Peyer's patch (tissue), 4 donors: ENCODE data around the gene VTCN1.

Experiments used
- CTCF ChIP-seq, 6 experiments: fragments of 450-650 bp in 4 of 6; fragments of 200-600 bp in 2 of 6; sonication (generic) in 1 of 6; IDR thresholded peaks; one replicate each; pipeline ENCODE4 v1.5.1; 2017 to 2019; ENCODE audit warnings: antibody characterized with exemption in 6 of 6, mild to moderate bottlenecking in 3 of 6, moderate library complexity in 1 of 6
- POLR2A ChIP-seq, 2 donors: fragments of 450-650 bp; IDR thresholded peaks; one replicate each; pipeline ENCODE4 v1.5.1; 2017; ENCODE audit warnings: antibody characterized with exemption in 2 of 2, mild to moderate bottlenecking in 2 of 2, moderate library complexity in 2 of 2

DNA sequence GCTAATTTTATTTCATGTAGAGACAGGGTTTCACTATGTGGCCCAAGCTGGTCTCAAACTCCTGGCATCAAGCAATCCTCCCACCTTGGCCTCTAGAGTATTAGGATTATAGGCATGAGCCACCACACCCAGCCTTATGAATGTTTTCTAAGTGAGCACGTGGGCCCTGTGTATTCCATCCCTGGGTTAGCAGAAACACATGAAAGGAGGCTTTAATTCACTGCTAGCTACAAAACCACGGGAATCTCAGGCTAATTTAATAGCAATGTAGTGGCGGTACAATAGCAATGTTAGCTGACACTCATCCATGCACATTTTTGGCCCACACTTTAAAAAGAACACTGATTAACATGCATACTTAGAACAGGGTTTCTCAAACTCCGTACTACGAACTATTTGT lies 32.0 kb downstream of the VTCN1 start:
- TF ChIP-seq CTCF (IDR thresholded peaks at IDR 0.05): no peak
- TF ChIP-seq POLR2A (IDR thresholded peaks at IDR 0.05): no peak
